ENCODE measurements around the gene ACY1.

ACY1 gene

GRCh38 chr3:52010431-52010830 lies 27.1 kb downstream of the ACY1 start:
- no peak for DNase-seq

DNA sequence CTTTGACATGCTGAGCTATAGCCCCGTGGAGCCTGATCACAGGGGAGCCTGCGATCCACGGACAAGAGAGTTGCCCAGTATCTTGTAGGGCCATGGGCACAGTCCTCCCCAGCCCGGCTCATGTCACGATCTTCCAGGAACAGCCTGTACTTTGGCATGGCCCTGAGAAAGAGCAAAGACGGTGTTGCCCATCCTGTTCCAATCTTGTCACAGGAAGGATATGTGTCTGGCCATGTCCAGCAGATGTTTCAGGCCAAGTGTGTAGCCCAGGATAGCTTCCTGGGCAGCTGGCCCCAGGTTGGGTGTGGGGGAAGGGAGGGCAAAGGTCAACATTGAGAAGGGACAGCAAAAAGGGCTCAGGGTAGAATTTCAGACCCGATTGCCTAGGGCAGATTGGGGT lies 29.4 kb downstream of the ACY1 start:
- no peak for DNase-seq

- no peak for DNase-seq
Measured at GRCh38 chr3:52013802-52014598, 30.7 kb downstream of the ACY1 start.

- no peak for DNase-seq
Measured at GRCh38 chr3:52014613-52015012, 31.3 kb downstream of the ACY1 start.

DNA sequence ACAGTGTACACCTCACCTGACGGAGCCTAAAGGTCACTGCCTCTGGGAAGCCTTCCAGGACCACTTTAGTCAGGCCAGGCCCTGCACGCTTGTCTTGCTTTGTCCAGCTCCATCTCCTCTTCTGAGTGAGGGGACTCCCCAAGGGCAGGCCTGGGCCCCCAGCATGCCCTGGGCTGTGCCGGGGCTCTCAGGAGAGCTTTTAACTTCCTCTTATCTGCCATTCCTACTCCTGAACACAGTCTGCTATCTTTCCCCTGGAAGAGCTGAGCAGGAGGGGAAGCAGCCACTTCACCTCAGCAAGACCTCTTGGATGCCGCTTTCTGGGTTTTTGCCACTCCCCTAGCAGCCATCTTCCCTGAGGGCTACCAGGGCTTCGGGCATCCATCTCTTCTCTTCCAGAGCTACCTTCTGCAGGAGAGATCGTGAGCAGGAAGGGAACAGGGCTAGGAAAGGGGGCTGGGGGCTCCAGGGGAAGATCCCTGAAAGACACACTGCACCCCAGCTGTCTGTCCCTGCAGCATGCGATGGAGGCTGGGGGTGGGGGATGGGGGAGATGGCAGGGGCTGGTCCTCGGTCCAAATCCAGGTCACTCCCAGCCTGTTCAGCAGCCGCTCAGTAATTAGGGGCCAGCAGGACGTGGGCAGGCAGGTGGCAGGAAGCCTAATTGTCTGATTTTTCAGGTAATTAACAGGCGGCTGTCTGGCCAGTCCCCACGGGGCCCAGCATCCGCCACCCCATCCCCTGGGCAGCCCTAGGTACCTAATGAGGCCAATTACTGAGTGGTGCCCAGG lies 32.3 kb downstream of the ACY1 start:
- no peak for DNase-seq

DNA sequence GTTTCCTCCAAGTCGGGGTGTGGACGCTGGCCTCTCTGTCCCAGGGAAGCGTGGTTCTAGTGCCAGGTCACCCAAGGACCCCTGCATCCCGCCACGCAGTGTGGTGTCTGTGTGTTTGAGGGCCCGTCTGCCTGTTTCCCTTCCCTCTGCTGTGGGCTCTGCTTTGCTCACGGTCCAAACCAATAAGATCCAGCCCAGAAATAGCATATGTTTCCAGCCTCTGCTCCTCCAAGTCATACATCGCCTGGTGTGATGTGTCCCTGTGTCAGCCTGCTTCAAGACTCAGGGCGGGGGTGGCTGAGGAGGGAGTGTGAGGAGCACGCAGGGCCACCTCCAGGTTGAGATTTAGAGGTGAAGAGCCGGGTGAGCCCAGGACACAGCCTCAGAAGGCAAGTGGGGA lies 34.3 kb downstream of the ACY1 start:
- DNase-seq = no peak

DNA sequence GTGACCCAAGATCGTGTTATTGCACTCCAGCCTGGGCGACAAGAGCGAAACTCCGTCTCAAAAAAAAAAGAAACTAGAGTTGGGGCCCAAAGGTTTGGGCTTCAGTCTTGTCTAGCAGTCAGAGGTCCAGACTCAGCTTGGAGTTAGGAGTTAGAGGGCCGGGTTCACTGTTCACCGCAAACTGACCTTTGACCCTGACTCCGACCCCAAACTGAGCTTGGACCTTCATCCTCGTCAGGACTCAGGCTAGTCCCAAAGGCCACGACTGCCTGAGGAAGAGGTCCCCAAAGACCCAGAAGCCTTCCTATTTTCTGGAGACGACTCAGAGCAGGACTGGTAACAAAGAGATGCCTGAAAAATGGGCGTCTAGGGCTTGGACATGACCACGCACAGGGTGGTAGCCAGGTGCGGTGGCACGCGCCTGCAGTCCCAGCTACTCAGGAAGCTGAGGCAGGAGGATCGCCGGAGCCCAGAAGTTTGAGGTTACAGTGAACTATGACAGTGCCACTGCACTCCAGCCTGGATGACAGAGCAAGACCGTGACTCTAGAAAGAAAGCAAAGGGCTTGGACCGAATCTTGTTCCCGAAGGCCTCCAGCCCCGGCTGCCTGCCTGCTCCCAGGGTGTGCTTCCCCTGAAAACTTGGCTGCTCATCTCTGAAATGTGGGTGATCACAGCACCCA lies 35.1 kb downstream of the ACY1 start:
- no peak for DNase-seq

GRCh38 chr3:52019352-52020080 lies 36.2 kb downstream of the ACY1 start:
- DNase-seq = no peak

GRCh38 chr3:52020796-52021195 lies 37.5 kb downstream of the ACY1 start:
- DNase-seq = no peak

DNA sequence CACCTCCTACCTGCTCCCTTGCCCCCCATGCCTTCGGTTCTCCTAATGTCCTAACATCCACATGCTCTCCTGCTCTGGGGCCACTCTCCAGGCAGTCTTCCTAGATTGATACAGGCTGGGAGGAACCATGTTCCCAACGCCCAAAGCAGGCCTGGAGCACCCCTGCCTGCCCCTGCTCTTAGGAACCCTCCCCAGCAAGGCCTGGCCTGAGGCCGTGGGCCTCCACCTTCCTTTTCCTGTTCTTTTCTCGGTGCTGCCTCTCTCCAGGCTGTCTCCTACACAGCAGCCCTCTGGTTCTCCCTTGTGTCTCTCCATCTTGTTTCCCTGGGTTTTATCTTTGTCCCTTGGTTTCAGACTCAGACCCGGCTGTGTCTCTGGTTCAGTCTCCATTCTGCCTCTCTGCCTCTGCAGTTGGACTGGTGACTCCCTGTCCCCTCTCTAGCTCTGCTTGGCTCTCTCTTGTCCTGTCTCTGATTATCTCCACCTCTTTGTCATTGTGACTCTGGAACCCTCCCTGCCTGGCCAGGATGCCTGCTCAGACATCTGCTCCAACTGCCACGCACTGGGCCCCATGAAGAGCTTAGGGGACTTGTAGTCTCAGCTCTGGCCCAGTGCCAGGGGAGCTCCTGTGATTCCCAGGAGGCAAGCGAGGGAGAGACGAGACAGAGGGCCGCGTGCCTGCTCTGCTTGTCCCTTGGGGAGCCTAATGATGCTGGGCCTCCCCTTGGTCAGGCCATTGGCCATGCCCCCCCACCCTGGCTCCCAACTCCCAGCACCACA lies 38.3 kb downstream of the ACY1 start:
- DNase-seq = no peak

GRCh38 chr3:52022323-52023100 lies 39.2 kb downstream of the ACY1 start:
- DNase-seq = no peak

DNA sequence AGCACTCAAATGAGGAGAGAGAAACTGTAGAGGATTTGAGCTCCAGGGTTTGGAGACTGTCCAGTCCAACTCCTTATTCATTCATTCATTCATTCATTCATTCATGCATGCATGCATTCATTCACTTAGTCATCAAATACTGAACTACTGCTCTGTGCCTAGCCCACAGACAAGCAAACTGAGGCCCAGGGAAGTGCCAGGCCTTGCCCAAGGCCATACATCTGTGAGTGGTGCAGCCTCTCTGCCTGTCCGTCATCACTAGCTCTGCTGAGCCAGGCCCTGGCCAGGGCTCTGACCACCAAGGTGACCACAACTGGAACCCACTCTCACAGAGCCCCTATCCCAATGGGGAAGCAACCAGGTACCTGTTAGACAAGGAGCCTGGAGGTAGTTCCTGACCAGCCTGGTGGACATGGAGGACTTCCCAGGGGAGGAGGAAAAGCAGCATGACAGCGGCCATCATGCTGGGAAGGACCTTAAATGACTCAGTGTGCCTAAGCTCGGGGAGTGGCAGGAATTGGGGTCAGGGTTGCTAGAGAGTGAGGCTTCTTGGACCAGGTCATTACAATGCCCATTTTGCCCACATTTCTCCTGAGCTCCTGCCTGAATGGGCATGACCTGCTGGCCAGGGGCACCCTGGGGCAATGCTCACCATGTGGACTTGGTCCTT lies 39.9 kb downstream of the ACY1 start:
- DNase-seq = no peak

DNA sequence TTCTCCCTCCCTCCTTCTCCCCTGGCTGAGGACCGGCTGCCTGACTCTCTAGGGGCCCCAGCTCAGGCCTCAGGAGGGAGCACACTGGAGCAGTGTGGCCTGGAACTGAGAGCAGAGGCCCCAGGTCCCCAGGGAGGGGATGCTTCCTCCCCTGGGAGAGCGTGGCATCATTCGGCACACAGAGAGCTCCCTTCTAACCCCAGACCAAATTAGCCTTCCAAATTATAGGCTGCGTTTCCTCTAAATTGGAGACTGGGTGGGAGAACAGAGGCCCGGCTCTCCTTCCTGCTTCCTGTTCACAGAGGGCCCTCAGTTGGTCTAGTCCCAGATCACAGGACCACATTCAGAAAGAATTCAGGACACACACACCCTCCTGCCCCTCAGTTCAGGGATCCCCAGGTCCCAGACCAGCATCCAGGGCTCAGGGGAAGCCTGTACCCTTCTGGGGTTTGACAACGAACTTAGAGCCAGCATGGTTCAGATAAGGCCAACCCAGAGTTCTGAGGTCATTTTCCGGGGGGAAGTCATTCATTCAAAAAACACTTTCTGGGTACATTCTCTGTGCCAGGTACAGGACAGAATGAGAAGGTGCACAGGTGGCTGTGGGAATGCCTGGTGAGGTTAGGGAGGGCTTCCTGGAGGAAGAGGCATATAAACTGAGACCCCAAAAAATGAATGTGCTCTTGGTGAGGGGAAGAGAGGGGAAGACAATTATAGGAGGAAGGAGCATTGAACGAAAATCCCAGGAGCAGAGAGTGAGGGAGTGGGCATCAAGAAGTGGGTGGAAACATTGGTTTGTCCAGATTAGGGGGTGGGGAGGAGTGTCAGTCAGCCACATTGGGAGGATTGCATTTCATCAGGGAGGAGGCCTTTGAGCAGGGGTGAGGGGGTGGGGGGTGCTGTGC lies 40.8 kb downstream of the ACY1 start:
- no peak for DNase-seq

GRCh38 chr3:52024765-52025452 lies 41.6 kb downstream of the ACY1 start:
- DNase-seq = no peak

GRCh38 chr3:52025453-52025852 lies 42.1 kb downstream of the ACY1 start:
- no peak for DNase-seq

- DNase-seq = no peak
Measured at GRCh38 chr3:52026041-52026440, 42.7 kb downstream of the ACY1 start.

DNA sequence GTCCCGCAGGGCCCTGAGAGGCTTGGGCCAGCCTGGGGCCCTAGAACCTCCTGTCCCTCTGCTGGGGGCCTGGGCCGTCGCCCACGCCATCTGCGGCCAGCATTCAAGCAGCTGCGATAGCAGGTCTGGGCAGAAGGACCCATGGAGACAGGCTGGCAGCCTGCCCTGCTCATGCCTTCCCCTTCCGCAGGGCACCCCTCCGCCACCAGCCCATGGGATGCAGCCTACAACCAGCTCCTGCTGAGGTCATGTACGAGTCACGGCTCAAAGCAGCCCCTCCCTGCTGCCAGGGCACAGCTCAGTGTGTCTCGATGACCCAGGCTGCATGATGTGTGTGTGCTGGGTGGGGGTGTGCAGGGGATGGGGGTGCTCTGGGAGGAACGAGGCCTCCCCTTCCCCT lies 45.2 kb downstream of the ACY1 start:
- DNase-seq = no peak

DNA sequence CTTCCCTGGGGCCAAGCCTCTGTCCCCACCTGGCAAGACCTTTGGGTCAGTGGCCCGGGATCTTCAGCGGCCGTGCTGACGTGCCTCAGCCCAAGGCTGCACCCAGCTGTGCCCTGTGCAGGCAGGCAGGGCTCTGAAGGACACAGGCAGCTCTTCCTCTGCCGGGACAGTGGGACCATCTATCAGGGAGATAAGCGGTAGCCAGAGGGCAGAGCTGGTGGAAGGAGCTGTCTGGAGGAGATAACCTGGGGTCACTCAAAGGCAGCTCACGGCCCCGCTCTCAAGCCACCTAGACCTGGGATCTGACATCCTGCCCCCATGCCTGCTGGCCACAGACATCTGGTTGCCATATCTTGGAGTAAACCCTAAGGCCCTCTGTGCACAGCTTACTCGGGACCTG lies 45.7 kb downstream of the ACY1 start:
- no peak for DNase-seq

DNA sequence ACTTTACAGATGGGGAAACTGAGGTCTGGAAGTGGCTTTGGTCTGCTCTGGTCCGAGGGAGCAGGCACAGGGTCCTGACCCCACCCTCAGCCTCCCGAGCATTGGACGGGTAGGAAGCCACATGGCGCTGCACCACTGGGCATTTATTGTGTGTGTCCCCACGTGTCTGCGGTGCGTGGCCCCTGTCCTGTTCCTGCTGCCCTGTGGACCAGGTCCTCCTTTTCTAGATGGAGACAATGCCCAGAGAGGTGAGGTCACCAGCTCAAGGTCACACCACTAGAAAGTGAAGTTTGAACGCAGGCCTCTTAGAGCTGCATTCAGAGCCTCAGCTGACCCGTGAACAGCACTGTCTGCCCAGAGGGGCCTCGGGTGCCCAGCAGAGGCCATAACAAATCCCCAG lies 46.2 kb downstream of the ACY1 start:
- no peak for DNase-seq

Data from activated CD4-positive, alpha-beta T cell treated with anti-CD3 and anti-CD28 coated beads, Interleukin-2, amount 50 U/mL, for 1 hour (primary cell).